Activated naive CD4-positive, alpha-beta T cell treated with Interleukin-2 at 50 U/mL for 16 hours (primary cell): ENCODE data around the gene MESP2.

ENCODE experiments used
- DNase-seq: peaks from one replicate; pipeline ENCODE4 v3.0.0-alpha.2; 2020

The MESP2 gene

GRCh38 chr15:89756897-89757296, 19.2 kb upstream of the MESP2 start:
- no peak for DNase-seq

GRCh38 chr15:89758283-89758682, 17.8 kb upstream of the MESP2 start:
- no peak for DNase-seq

- no peak for DNase-seq
Measured at GRCh38 chr15:89758981-89759380, 17.2 kb upstream of the MESP2 start.

- no peak for DNase-seq
Measured at GRCh38 chr15:89759835-89760234, 16.3 kb upstream of the MESP2 start.

GRCh38 chr15:89760303-89761008, 15.7 kb upstream of the MESP2 start:
- DNase-seq, result peak; percentile 72

- no peak for DNase-seq
Measured at GRCh38 chr15:89761009-89761831, 14.9 kb upstream of the MESP2 start.

- DNase-seq, result no peak
Measured at GRCh38 chr15:89761929-89762328, 14.2 kb upstream of the MESP2 start.

- DNase-seq, result no peak
Measured at GRCh38 chr15:89765694-89766093, 10.4 kb upstream of the MESP2 start.

GRCh38 chr15:89766357-89767311, 9.5 kb upstream of the MESP2 start:
- no peak for DNase-seq

- DNase-seq, result no peak
Measured at GRCh38 chr15:89767411-89767915, 8.7 kb upstream of the MESP2 start.

- no peak for DNase-seq
Measured at GRCh38 chr15:89768071-89768500, 8.0 kb upstream of the MESP2 start.

GRCh38 chr15:89769366-89769765, 6.8 kb upstream of the MESP2 start:
- no peak for DNase-seq

- no peak for DNase-seq
Measured at GRCh38 chr15:89770041-89770440, 6.1 kb upstream of the MESP2 start.

- no peak for DNase-seq
Measured at GRCh38 chr15:89772932-89773583, 3.1 kb upstream of the MESP2 start.

GRCh38 chr15:89774492-89774891, 1.6 kb upstream of the MESP2 start:
- no peak for DNase-seq

GRCh38 chr15:89775815-89776214, 317 bp upstream of the MESP2 start:
- DNase-seq, result no peak

- no peak for DNase-seq
Measured at GRCh38 chr15:89777073-89777751, 1.1 kb downstream of the MESP2 start.

- DNase-seq, result no peak
Measured at GRCh38 chr15:89777782-89778380, 1.7 kb downstream of the MESP2 start.

- no peak for DNase-seq
Measured at GRCh38 chr15:89778861-89779260, 2.7 kb downstream of the MESP2 start.

GRCh38 chr15:89780601-89781000, 4.5 kb downstream of the MESP2 start:
- DNase-seq, result no peak

GRCh38 chr15:89781055-89781454, 4.9 kb downstream of the MESP2 start:
- no peak for DNase-seq
